ENCODE data around the gene TNRC18.

Gene TNRC18, protein sequence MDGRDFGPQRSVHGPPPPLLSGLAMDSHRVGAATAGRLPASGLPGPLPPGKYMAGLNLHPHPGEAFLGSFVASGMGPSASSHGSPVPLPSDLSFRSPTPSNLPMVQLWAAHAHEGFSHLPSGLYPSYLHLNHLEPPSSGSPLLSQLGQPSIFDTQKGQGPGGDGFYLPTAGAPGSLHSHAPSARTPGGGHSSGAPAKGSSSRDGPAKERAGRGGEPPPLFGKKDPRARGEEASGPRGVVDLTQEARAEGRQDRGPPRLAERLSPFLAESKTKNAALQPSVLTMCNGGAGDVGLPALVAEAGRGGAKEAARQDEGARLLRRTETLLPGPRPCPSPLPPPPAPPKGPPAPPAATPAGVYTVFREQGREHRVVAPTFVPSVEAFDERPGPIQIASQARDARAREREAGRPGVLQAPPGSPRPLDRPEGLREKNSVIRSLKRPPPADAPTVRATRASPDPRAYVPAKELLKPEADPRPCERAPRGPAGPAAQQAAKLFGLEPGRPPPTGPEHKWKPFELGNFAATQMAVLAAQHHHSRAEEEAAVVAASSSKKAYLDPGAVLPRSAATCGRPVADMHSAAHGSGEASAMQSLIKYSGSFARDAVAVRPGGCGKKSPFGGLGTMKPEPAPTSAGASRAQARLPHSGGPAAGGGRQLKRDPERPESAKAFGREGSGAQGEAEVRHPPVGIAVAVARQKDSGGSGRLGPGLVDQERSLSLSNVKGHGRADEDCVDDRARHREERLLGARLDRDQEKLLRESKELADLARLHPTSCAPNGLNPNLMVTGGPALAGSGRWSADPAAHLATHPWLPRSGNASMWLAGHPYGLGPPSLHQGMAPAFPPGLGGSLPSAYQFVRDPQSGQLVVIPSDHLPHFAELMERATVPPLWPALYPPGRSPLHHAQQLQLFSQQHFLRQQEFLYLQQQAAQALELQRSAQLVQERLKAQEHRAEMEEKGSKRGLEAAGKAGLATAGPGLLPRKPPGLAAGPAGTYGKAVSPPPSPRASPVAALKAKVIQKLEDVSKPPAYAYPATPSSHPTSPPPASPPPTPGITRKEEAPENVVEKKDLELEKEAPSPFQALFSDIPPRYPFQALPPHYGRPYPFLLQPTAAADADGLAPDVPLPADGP (N-terminal part only)

GRCh38 chr7:5423306-5423975 is at the start of gene TNRC18:
TSS of gene TNRC18 (minus strand) at chr7:5423834. CDS start at chr7:5421246, 2,588 bp downstream.
- TF ChIP-seq CEBPB (IDR thresholded peaks at IDR 0.05) (peak; percentile 64), ZBTB7A (IDR thresholded peaks at IDR 0.05; ENCODE audit: low read depth) (peak; percentile 20; the same call in 1 of the 2 replicates), EP300 (IDR thresholded peaks at IDR 0.05; ENCODE audit: borderline replicate concordance) (no peak), TAF1 (IDR thresholded peaks at IDR 0.05; ENCODE audit: low read depth) (peak; percentile 71; the same call in 1 of the 2 replicates)

GRCh38 chr7:5472432-5473315 is 49.0 kb upstream of the TNRC18 start:
- TF ChIP-seq YY1 (IDR thresholded peaks at IDR 0.05; ENCODE audit: low read depth) (no peak), RAD21 (IDR thresholded peaks at IDR 0.05; ENCODE audit: low read depth) (peak; percentile 12; the same call in 1 of the 2 replicates), EGR1 (IDR thresholded peaks at IDR 0.05) (no peak), CEBPB (IDR thresholded peaks at IDR 0.05) (no peak), FOXM1 (IDR thresholded peaks at IDR 0.05; ENCODE audit: borderline replicate concordance, low read depth) (no peak), TEAD4 (IDR thresholded peaks at IDR 0.05) (no peak)

- TF ChIP-seq REST (IDR thresholded peaks at IDR 0.05; ENCODE audit: low read depth), result no peak
- no peak for TF ChIP-seq ZBTB7A (IDR thresholded peaks at IDR 0.05; ENCODE audit: low read depth)
- no peak for TF ChIP-seq TAF1 (IDR thresholded peaks at IDR 0.05; ENCODE audit: low read depth)
- TF ChIP-seq RAD21 (IDR thresholded peaks at IDR 0.05; ENCODE audit: low read depth), result no peak
- no peak for TF ChIP-seq EGR1 (IDR thresholded peaks at IDR 0.05)
- TF ChIP-seq CEBPB (IDR thresholded peaks at IDR 0.05), result no peak
- no peak for TF ChIP-seq FOXM1 (IDR thresholded peaks at IDR 0.05; ENCODE audit: borderline replicate concordance, low read depth)
- TF ChIP-seq CREB1 (IDR thresholded peaks at IDR 0.05; ENCODE audit: low read depth), result no peak
- TF ChIP-seq TEAD4 (IDR thresholded peaks at IDR 0.05), result no peak
- no peak for TF ChIP-seq TCF12 (IDR thresholded peaks at IDR 0.05; ENCODE audit: low read depth)
- TF ChIP-seq NFIC (IDR thresholded peaks at IDR 0.05), result no peak
- TF ChIP-seq, protein P1, sequence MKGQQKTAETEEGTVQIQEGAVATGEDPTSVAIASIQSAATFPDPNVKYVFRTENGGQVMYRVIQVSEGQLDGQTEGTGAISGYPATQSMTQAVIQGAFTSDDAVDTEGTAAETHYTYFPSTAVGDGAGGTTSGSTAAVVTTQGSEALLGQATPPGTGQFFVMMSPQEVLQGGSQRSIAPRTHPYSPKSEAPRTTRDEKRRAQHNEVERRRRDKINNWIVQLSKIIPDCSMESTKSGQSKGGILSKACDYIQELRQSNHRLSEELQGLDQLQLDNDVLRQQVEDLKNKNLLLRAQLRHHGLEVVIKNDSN (IDR thresholded peaks at IDR 0.05), result no peak
- TF ChIP-seq YY1 (IDR thresholded peaks at IDR 0.05; ENCODE audit: low read depth), result no peak
- no peak for TF ChIP-seq MAX (IDR thresholded peaks at IDR 0.05)
- TF ChIP-seq EP300 (IDR thresholded peaks at IDR 0.05; ENCODE audit: borderline replicate concordance), result no peak
Observed at GRCh38 chr7:5470816-5471215, 47.2 kb upstream of the TNRC18 start.

GRCh38 chr7:5470167-5470532 is 46.5 kb upstream of the TNRC18 start:
- TF ChIP-seq RAD21 (IDR thresholded peaks at IDR 0.05; ENCODE audit: low read depth) (peak; percentile 26; the same call in 1 of the 2 replicates), REST (IDR thresholded peaks at IDR 0.05; ENCODE audit: low read depth) (no peak)

Measured in Ishikawa (cell line).